Neural progenitor cell (in vitro differentiated cells): Measurements from ENCODE around the gene RGS6. TPM values are rescaled to one million over a fixed set of nuclear protein-coding genes. Genes with fewer than 3 reads are reported as not detected.

ENCODE experiments used
- DNase-seq: peaks from one replicate; pipeline ENCODE4 v3.0.0-alpha.2; 2016; ENCODE audit warnings: low spot score
- H2AFZ ChIP-seq: fragments of 200-600 bp; sonication (generic); replicated peaks from 2 replicates; pipeline ENCODE4 v1.6.1; 2016; ENCODE audit warnings: antibody characterized with exemption
- H3F3A ChIP-seq: fragments of 200-600 bp; sonication (generic); 2 replicates; pipeline ENCODE4 v1.6.1; 2016; ENCODE audit warnings: antibody characterized with exemption, low read depth
- H3K27ac ChIP-seq: fragments of 200-600 bp; sonication (generic); 2 replicates; pipeline ENCODE4 v1.5.1; 2016; ENCODE audit warnings: mild to moderate bottlenecking
- H3K27me3 ChIP-seq: fragments of 200-600 bp; sonication (generic); 2 replicates; pipeline ENCODE4 v1.6.1; 2016; ENCODE audit warnings: mild to moderate bottlenecking, moderate library complexity
- H3K36me3 ChIP-seq: fragments of 200-600 bp; sonication (generic); 2 replicates; pipeline ENCODE4 v1.5.1; 2016
- H3K4me1 ChIP-seq: fragments of 200-600 bp; sonication (generic); 2 replicates; pipeline ENCODE4 v1.6.1; 2016; ENCODE audit warnings: mixed run types
- H3K4me2 ChIP-seq: fragments of 200-600 bp; sonication (generic); 2 replicates; pipeline ENCODE4 v1.6.1; 2016
- H3K4me3 ChIP-seq: fragments of 200-600 bp; sonication (generic); 2 replicates; pipeline ENCODE4 v1.5.1; 2016
- H3K79me2 ChIP-seq: fragments of 200-600 bp; sonication (generic); 2 replicates; pipeline ENCODE4 v1.6.1; 2016; ENCODE audit warnings: low read depth
- H3K9ac ChIP-seq: fragments of 200-600 bp; sonication (generic); 2 replicates; pipeline ENCODE4 v1.6.1; 2016
- H3K9me3 ChIP-seq: fragments of 200-600 bp; sonication (generic); 2 replicates; pipeline ENCODE4 v1.5.1; 2016; ENCODE audit warnings: low read depth
- H4K20me1 ChIP-seq: fragments of 200-600 bp; sonication (generic); 2 replicates; pipeline ENCODE4 v1.6.1; 2016; ENCODE audit warnings: low read depth
- H3K27ac Mint-ChIP-seq: 3 replicates; pipeline ENCODE4 v1.8.0; 2021; ENCODE audit warnings: mixed read lengths
- H3K27me3 Mint-ChIP-seq: 2 replicates; pipeline ENCODE4 v1.8.0; 2022; ENCODE audit warnings: low read depth, mild to moderate bottlenecking, inconsistent platforms, moderate library complexity, mixed read lengths; ENCODE audit not compliant: insufficient read depth
- H3K36me3 Mint-ChIP-seq: 3 replicates; pipeline ENCODE4 v1.8.0; 2021; ENCODE audit warnings: mixed read lengths
- H3K4me1 Mint-ChIP-seq: 3 replicates; pipeline ENCODE4 v1.8.0; 2021; ENCODE audit warnings: mixed read lengths
- H3K4me3 Mint-ChIP-seq: 3 replicates; pipeline ENCODE4 v1.8.0; 2021; ENCODE audit warnings: mild to moderate bottlenecking, moderate library complexity, mixed read lengths
- H3K9me3 Mint-ChIP-seq: 3 replicates; pipeline ENCODE4 v1.8.0; 2020; ENCODE audit warnings: mixed read lengths
- CTCF ChIP-seq: fragments of 200-600 bp; sonication (generic); IDR thresholded peaks from 2 replicates; pipeline ENCODE4 v1.5.1; 2017; ENCODE audit warnings: antibody characterized with exemption, mild to moderate bottlenecking
- EZH2 ChIP-seq: fragments of 200-600 bp; sonication (generic); IDR thresholded peaks from 2 replicates; pipeline ENCODE4 v1.6.1; 2017; ENCODE audit warnings: antibody characterized with exemption, mild to moderate bottlenecking, moderate library complexity
- EZH2phosphoT487 ChIP-seq: fragments of 200-600 bp; sonication (generic); IDR thresholded peaks from 2 replicates; pipeline ENCODE4 v1.6.1; 2017; ENCODE audit warnings: antibody characterized with exemption
- total RNA-seq: library from RNA; depleted of rRNA; stranded (reverse); fragments of >200 nt; gene quantifications from 2 replicates; pipeline ENCODE4 v1.2.3, GENCODE V29; 2015; ENCODE audit warnings: low replicate concordance

Gene RGS6
- total RNA-seq, 1 donor from 2014 or later = 0.80 TPM

- Histone ChIP-seq H3K9me3 (no peaks in the 10 kb centered on the region), H3K27ac (no peak overlapping the region), H3K27me3 (no peaks in the 10 kb centered on the region), H3K36me3 (no peaks in the 10 kb centered on the region), H3F3A (peaks cover 5% of the 10 kb centered on the region), H3K9ac (no peak overlapping the region), H3K79me2 (no peaks in the 10 kb centered on the region), H4K20me1 (no peaks in the 10 kb centered on the region), H2AFZ (no peak overlapping the region), H3K4me1 (peaks cover 4% of the 10 kb centered on the region), H3K4me2 (no peak overlapping the region), H3K4me3 (no peak overlapping the region)
- Mint-ChIP-seq H3K4me1 (peaks cover 9% of the 10 kb centered on the region), H3K4me3 (no peak overlapping the region), H3K27ac (no peak overlapping the region), H3K36me3 (no peaks in the 10 kb centered on the region), H3K27me3 (no peaks in the 10 kb centered on the region), H3K9me3 (no peaks in the 10 kb centered on the region)
- no peak for DNase-seq
- no peak for TF ChIP-seq EZH2phosphoT487
- no peak for TF ChIP-seq EZH2
- no peak for TF ChIP-seq CTCF
These were observed 617.6 kb downstream of the RGS6 start for GRCh38 chr14:72549854-72550253.

DNA sequence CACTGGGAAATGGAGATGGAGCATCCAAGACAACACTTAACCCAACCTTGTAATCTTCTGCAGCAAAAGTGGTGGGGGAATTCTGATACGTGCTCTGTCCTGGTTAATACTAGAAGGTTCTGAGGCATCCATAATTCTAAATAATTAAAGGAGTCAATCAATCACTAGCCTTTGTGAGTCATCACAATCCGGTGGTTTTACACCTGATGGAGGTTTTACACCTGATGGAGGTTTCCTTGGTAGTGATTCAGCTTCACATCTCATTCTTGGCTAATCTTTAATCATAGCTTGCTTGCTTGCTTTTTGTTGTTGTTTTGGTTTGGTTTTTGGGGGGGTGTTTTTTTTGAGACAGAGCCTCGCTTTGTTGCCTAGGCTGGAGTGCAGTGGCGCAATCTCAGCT, 618.3 kb downstream of the RGS6 start:
- Mint-ChIP-seq H3K27me3 (no peaks in the 10 kb centered on the region), H3K4me3 (no peak overlapping the region), H3K4me1 (peaks cover 6% of the 10 kb centered on the region), H3K36me3 (no peaks in the 10 kb centered on the region), H3K27ac (no peak overlapping the region), H3K9me3 (no peaks in the 10 kb centered on the region)
- no peak for TF ChIP-seq EZH2phosphoT487
- TF ChIP-seq CTCF = no peak
- TF ChIP-seq EZH2 = no peak
- Histone ChIP-seq H4K20me1 (no peaks in the 10 kb centered on the region), H3F3A (no peaks in the 10 kb centered on the region), H3K4me2 (no peak overlapping the region), H3K36me3 (no peaks in the 10 kb centered on the region), H3K9me3 (no peaks in the 10 kb centered on the region), H3K79me2 (no peaks in the 10 kb centered on the region), H2AFZ (no peak overlapping the region), H3K4me1 (no peaks in the 10 kb centered on the region), H3K27ac (no peak overlapping the region), H3K9ac (no peak overlapping the region), H3K4me3 (no peak overlapping the region), H3K27me3 (no peaks in the 10 kb centered on the region)
- no peak for DNase-seq

- H3K27me3 Mint-ChIP-seq = no peaks in the 10 kb centered on the region
These were observed 620.0 kb downstream of the RGS6 start for GRCh38 chr14:72552236-72552635.

More at GRCh38 chr14:72552236-72552635, 620.0 kb downstream of the RGS6 start:
- Histone ChIP-seq H3K4me3 (no peak overlapping the region), H3K27ac (no peak overlapping the region), H3K27me3 (no peaks in the 10 kb centered on the region), H3K9me3 (no peaks in the 10 kb centered on the region), H4K20me1 (no peaks in the 10 kb centered on the region), H2AFZ (no peak overlapping the region), H3K4me2 (no peak overlapping the region), H3F3A (no peaks in the 10 kb centered on the region), H3K36me3 (no peaks in the 10 kb centered on the region), H3K4me1 (no peaks in the 10 kb centered on the region), H3K79me2 (no peaks in the 10 kb centered on the region), H3K9ac (no peak overlapping the region)
- Mint-ChIP-seq H3K4me3 (no peak overlapping the region), H3K36me3 (no peaks in the 10 kb centered on the region), H3K27ac (no peak overlapping the region), H3K9me3 (no peaks in the 10 kb centered on the region), H3K4me1 (peaks cover 2% of the 10 kb centered on the region)
- TF ChIP-seq EZH2 (no peak), EZH2phosphoT487 (no peak), CTCF (no peak)
- DNase-seq = no peak
